GM12872 (cell line): ENCODE results near the gene KIRREL2.

Experiments used
- TF ChIP-seq, protein P1 (sequence below): IDR thresholded peaks from 3 replicates; pipeline ENCODE4 v1.5.1; 2011; ENCODE audit warnings: low read depth, mild to moderate bottlenecking, low read length, moderate library complexity; ENCODE audit not compliant: insufficient read depth

KIRREL2 gene

DNA sequence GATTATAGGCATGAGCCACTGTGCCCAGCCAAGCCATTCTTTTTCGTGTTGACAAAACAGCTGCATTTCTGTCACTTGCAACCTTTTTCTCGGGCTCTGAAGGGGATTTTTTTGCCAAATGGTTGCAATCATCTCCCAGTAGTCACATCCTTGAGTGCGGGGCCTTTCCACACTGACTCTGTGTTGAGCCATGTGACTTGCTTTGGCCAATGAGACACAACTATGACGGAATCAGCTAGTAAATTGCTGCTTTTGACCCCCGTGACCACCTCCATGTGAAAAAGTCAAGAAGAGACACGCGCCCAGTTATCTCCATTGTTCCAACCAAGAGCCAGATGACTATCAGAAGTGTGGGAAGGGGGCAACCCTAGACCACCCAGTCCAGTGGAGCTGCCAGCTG lies 22.7 kb upstream of the KIRREL2 start:
- TF ChIP-seq, protein P1, sequence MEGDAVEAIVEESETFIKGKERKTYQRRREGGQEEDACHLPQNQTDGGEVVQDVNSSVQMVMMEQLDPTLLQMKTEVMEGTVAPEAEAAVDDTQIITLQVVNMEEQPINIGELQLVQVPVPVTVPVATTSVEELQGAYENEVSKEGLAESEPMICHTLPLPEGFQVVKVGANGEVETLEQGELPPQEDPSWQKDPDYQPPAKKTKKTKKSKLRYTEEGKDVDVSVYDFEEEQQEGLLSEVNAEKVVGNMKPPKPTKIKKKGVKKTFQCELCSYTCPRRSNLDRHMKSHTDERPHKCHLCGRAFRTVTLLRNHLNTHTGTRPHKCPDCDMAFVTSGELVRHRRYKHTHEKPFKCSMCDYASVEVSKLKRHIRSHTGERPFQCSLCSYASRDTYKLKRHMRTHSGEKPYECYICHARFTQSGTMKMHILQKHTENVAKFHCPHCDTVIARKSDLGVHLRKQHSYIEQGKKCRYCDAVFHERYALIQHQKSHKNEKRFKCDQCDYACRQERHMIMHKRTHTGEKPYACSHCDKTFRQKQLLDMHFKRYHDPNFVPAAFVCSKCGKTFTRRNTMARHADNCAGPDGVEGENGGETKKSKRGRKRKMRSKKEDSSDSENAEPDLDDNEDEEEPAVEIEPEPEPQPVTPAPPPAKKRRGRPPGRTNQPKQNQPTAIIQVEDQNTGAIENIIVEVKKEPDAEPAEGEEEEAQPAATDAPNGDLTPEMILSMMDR: no peak

DNA sequence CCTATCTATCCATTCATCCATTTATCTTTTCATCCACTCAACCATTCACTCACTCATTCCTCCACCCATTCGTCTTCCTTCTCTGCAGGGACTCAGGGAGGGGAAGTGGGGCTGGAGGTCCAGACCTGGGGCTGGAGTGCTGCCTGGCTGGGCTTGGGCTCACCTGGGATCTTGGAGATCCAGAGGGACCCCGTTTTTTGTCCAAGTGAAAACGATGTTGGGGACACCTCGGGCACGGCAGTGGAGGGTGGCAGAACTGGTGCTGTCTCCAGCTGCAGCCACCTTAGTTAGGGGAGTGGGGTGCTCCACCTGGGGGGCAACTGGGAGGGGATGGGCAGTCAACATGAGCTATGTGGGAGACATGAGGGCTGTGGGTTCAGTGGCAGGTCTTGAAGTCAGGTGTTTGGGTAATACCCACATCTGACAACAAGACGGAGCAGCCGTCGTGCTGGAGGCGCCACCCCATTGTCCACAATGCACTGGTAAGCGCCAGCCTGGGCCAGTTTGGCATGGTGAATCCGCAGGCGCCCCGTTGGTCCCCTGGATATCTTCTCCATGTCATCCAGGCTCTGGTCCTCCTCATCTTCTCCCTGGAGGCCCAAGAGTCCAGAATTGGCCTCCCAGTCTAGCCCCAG lies 14.6 kb upstream of the KIRREL2 start:
- TF ChIP-seq, protein P1: no peak

DNA sequence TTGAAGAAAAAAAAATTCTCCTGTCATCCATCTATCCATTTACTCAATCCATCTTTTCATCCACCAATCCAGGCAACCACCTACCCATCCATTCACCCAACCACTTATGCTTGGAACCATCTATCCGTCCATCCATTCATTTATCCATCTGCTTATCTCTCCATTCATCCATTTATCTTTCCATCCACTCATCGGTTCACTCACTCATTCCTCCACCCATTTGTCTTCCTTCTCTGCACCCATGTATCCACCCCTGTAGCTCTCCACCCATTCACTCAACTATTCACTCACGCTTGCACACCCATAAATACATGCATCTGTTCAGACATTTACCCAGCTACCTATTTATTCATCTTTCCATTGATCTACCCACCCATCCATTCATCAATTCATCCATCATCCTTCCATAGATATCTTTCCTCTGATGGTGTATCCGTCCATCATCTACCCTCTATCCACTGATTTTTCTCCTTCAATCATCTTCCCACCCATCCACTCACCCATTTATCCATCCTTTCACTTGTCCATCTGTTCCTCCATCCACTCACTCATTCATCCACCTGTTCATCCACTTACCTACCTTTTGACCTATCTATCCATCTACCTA lies 13.9 kb upstream of the KIRREL2 start:
- TF ChIP-seq, protein P1: no peak

DNA sequence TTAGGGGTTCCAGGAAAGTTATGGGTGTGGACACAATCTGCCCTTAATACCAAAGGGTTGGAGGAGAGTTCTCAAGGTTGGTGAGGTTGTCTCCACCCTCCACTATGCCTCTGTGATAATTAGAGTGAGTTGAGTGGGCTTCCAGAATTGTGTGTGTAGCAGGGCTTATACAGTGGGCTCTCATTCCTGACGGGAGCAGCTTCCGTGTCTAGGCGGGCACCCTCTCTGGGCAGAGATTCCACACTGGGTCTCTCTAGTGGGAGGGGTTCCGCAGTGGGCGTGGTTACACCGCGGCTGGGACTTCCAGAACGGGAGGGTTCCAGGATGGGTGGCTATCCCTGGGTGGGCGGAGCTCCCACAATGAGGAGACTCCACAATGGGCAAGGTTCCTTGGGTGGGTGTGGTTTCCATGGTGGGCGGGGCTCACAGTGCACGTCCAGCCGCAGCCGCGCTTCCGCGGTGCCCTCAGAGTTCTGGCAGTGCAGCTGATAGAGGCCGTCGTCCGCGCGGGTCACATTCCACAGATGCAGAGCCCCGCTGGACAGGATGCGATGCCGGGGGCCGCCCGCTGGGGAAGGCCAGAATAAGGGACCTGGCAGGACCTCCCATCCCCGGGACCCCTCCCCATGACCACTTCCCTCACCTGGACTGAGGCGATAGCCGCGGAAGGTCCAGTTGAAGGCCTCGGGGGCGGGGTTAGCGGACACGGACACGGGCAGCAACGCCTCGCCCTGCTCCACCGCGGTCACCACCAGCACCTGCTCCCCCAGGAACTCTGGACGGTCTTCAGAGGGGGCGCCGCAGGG lies 12.8 kb upstream of the KIRREL2 start:
- TF ChIP-seq, protein P1: no peak

DNA sequence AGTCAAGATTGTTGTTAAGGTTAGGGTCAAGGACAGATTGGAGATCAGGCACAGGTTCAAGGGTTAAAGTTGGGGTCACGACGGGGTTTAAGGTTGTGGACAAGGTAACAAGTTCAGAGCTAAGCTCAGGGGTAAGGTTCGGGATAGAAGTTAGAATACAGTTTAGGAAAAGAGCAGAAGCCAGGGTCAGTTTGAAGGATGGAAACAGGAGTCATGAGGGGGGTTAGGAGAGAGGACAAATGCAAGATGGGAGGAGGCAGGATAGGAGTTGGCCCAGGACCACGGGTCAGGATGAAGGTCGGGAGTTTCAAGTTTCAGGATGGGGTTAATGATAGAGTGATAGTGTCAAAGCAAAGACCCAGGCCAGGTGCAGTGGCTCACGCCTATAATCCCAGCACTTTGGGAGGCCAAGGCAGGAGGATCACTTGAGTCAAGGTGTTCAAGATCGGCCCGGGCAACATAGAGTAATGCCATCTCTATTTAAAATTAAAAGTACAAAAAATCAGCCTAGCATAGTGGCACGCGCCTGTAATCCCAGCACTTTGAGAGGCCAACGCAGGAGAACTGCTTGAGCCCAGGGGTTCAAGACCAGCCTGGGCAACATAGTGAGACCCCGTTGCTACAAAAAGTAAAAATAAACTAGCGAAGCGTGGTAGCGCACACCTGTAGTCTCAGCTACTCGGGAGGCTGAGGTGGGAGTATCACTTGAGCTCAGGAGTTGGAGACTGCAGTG lies 12.1 kb upstream of the KIRREL2 start:
- TF ChIP-seq, protein P1: no peak

DNA sequence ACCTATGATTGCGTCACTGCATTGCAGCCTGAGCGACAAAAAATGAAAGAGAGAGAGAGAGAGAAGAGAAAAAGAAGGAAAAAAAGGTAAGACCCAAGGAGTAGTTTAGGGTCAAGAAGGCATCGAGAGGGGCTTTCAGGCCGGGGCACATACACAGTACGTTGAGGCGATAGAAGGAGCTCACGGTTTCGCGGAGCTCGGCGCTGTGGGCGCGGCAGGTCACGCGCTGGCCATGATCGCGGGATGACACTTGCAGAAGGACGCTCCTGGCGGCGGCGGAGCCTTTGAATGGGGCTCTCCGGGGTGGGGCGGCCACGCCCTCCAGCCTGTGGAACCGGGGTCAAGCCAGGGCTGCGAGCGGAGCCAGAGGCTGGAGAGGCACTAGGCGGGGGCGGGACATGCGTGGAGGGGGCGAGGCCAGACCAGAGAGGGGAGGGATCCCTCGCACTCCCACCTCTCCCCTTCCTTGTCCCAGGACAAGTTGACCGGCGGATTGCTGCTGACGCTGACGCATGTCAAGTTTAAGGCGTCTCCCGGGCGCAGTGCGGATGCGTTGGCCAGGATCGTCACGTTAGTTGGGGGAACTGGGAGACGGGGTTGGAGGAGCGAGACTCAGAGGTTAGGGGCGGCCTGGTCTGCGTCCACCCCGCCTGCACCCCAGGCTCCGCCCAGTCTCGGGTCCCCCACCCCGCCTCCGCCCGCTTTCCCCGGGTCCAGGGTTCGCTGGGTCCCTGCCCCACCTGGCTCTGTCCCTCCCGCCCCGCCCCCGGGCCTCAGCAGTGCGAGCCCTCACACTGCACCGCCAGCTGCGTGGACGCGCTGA lies 11.3 kb upstream of the KIRREL2 start:
- TF ChIP-seq, protein P1: no peak
